ENCODE data around the gene MGAT1. TPM values are rescaled to one million over a fixed set of nuclear protein-coding genes. Genes with fewer than 3 reads are reported as not detected.

Gene MGAT1
- total RNA-seq, 4 donors from 2014 or later = 122 to 196 (median 159) TPM

GRCh38 chr5:180820788-180821321 is 18.2 kb upstream of the MGAT1 start:
- Histone ChIP-seq H3K9me3 (no peaks in the 10 kb centered on the region), H3K27me3 (peaks cover 4% of the 10 kb centered on the region), H3K4me1 (peaks cover 0 to 83% (median 29%) of the 10 kb centered on the region in 3 donors), H3K27ac (peak overlapping the region; percentile 67 to 86 (median 80)), H3K36me3 (no peaks in the 10 kb centered on the region), H3K4me3 (peak overlapping the region in 1 of 2 donors; percentile 1)
- 35 to 42% methylated on average over 2 to 3 of the region's 3 CpGs for WGBS, 2 donors (ENCODE audit: low coverage in 1 of 2)
- ATAC-seq = peak; percentile 75
- TF ChIP-seq CTCF (IDR thresholded peaks at IDR 0.05) (no peak), POLR2AphosphoS5 (IDR thresholded peaks at IDR 0.05) (peak; percentile 15)

- no peak for ATAC-seq
- 52 to 60% methylated on average over 6 of the region's 6 CpGs for WGBS, 2 donors (ENCODE audit: low coverage in 1 of 2)
- no peak overlapping the region for H3K4me3 ChIP-seq
- peaks cover 0 to 64% (median 17%) of the 10 kb centered on the region in 3 donors for H3K4me1 ChIP-seq
- H3K36me3 ChIP-seq = no peaks in the 10 kb centered on the region
- no peaks in the 10 kb centered on the region for H3K9me3 ChIP-seq
- no peak for TF ChIP-seq POLR2A (IDR thresholded peaks at IDR 0.05)
- TF ChIP-seq EP300 (IDR thresholded peaks at IDR 0.05) = no peak
- no peak for TF ChIP-seq CTCF (IDR thresholded peaks at IDR 0.05)
- TF ChIP-seq POLR2AphosphoS5 (IDR thresholded peaks at IDR 0.05) = no peak
- H3K27me3 ChIP-seq = peaks cover 4% of the 10 kb centered on the region
- H3K27ac ChIP-seq = peak overlapping the region in 3 of 4 donors; percentile 59 to 70 (median 65)
These were observed 16.2 kb upstream of the MGAT1 start for GRCh38 chr5:180818677-180819341.

DNA sequence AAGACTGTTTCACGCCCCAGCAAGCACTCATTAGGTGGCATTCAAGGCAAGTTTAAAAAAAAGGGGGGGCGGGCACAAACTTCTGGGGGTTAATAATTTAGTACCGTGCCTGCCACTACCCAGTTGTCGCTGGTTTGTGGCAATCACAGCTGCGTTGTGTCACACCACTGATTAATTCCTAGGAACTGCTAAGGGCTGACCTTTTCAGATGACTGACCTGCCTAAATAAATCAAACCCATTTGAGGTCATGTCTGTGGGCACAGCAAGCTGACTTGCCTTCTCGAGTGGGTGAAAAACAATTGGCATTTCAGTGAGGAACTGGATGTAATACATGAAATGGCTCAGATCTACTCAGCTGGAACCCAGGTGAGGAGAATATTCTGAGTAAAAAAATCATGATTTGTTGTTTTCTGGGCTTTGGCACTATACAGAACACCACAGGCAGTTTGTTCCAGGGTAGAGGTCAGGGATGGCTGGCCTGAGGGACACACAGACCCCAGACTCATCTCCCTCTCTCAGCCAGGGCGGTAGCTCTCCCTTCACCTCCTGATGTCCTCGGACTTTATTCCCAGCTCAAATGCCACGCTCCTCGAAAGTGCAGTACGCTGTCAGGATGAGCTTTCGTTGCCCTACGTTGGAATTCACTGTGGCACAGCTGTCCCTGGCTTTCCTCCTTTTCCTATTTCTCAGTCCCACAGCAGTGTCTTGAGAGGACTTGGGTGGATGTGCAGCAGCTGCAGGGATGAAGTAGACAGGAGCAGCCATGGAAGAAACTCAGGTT is 15.5 kb upstream of the MGAT1 start:
- 55 to 67% methylated on average over 2 to 9 of the region's 13 CpGs for WGBS, 2 donors (ENCODE audit: low coverage in 1 of 2)
- H3K36me3 ChIP-seq = no peaks in the 10 kb centered on the region
- no peak for TF ChIP-seq EP300 (IDR thresholded peaks at IDR 0.05)
- no peak for TF ChIP-seq POLR2A (IDR thresholded peaks at IDR 0.05)
- TF ChIP-seq CTCF (IDR thresholded peaks at IDR 0.05) = no peak
- TF ChIP-seq POLR2AphosphoS5 (IDR thresholded peaks at IDR 0.05) = no peak
- no peak for ATAC-seq
- H3K4me3 ChIP-seq = no peak overlapping the region
- H3K4me1 ChIP-seq = peaks cover 0 to 57% (median 12%) of the 10 kb centered on the region in 3 donors
- H3K27ac ChIP-seq = peak overlapping the region in 3 of 4 donors; percentile 59 to 70 (median 65)
- H3K9me3 ChIP-seq = no peaks in the 10 kb centered on the region
- peaks cover 4% of the 10 kb centered on the region for H3K27me3 ChIP-seq

GRCh38 chr5:180816608-180817534 is 14.3 kb upstream of the MGAT1 start:
- no peaks in the 10 kb centered on the region for H3K36me3 ChIP-seq
- peaks cover 0 to 55% (median 12%) of the 10 kb centered on the region in 3 donors for H3K4me1 ChIP-seq
- 22 to 36% methylated on average over 7 to 12 of the region's 13 CpGs for WGBS, 2 donors (ENCODE audit: low coverage in 1 of 2)
- TF ChIP-seq POLR2A (IDR thresholded peaks at IDR 0.05) (no peak), POLR2AphosphoS5 (IDR thresholded peaks at IDR 0.05) (no peak), EP300 (IDR thresholded peaks at IDR 0.05) (no peak), CTCF (IDR thresholded peaks at IDR 0.05) (no peak)
- peak; percentile 29 for ATAC-seq
- peak overlapping the region; percentile 40 to 70 (median 62) for H3K27ac ChIP-seq
- H3K27me3 ChIP-seq = peaks cover 4% of the 10 kb centered on the region
- no peak overlapping the region for H3K4me3 ChIP-seq
- H3K9me3 ChIP-seq = no peaks in the 10 kb centered on the region

Data from gastroesophageal sphincter (tissue), 4 donors.